Uterus (tissue), 2 donors: Measurements from ENCODE around the gene NSUN6.

Experiments
- POLR2A ChIP-seq, 2 donors: fragments of 450-650 bp; IDR thresholded peaks; one replicate each; pipeline ENCODE4 v1.6.1; 2016; ENCODE audit warnings: antibody characterized with exemption in 2 of 2, mild to moderate bottlenecking in 1 of 2, moderate library complexity in 1 of 2
- TF ChIP-seq, protein P1 (sequence below), 4 experiments: fragments of 200-600 bp in 2 of 4; fragments of 450-650 bp in 2 of 4; sonication (generic) in 2 of 4; IDR thresholded peaks; one replicate each; pipeline ENCODE4 v1.5.1; 2016 to 2019; ENCODE audit warnings: antibody characterized with exemption in 4 of 4, mild to moderate bottlenecking in 2 of 4, moderate library complexity in 1 of 4

GRCh38 chr10:18497806-18498369 lies 153.5 kb downstream of the NSUN6 start:
- TF ChIP-seq, protein P1, sequence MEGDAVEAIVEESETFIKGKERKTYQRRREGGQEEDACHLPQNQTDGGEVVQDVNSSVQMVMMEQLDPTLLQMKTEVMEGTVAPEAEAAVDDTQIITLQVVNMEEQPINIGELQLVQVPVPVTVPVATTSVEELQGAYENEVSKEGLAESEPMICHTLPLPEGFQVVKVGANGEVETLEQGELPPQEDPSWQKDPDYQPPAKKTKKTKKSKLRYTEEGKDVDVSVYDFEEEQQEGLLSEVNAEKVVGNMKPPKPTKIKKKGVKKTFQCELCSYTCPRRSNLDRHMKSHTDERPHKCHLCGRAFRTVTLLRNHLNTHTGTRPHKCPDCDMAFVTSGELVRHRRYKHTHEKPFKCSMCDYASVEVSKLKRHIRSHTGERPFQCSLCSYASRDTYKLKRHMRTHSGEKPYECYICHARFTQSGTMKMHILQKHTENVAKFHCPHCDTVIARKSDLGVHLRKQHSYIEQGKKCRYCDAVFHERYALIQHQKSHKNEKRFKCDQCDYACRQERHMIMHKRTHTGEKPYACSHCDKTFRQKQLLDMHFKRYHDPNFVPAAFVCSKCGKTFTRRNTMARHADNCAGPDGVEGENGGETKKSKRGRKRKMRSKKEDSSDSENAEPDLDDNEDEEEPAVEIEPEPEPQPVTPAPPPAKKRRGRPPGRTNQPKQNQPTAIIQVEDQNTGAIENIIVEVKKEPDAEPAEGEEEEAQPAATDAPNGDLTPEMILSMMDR (IDR thresholded peaks at IDR 0.05) = no peak
- TF ChIP-seq POLR2A (IDR thresholded peaks at IDR 0.05) = no peak
